H1 (cell line): ENCODE measurements around the gene SIX1. TPM values are rescaled to one million over a fixed set of nuclear protein-coding genes. Genes with fewer than 3 reads are reported as not detected.
A peak's percentile ranks its signal among the peaks of the same experiment; 100 is the strongest.

ENCODE experiments used
- CTCF ChIA-PET: fragments of 300-600 bp; sonication (Branson Sonifier 250); formaldehyde crosslinking; loops from one replicate; lab custom pipeline; 2021; ENCODE audit not compliant: partially characterized antibody; lab: Charles Lee
- POLR2A ChIA-PET: fragments of 300-600 bp; sonication (Branson Sonifier 250); formaldehyde crosslinking; loops from one replicate; lab custom pipeline; 2021; ENCODE audit warnings: inconsistent platforms; ENCODE audit not compliant: partially characterized antibody; lab: Charles Lee
- DNase-seq, 2 experiments: peaks; one replicate each; pipeline versions ENCODE4 v3.0.0 to v3.0.0-alpha.2; 2010 to 2022; ENCODE audit warnings: low spot score in 2 of 2, low read depth in 1 of 2, mixed read lengths in 1 of 2
- FAIRE-seq: peaks from 2 replicates; lab custom pipeline; 2011; peaks lifted over from hg19 to GRCh38; lab: Jason Lieb, UNC
- H2AFZ ChIP-seq: 2 replicates; pipeline ENCODE4 v1.8.1; 2012; ENCODE audit warnings: low read length, inconsistent platforms
- H2AK5ac ChIP-seq: 2 replicates; pipeline ENCODE4 v1.6.1; 2013; ENCODE audit warnings: low read depth, low read length
- H2BK120ac ChIP-seq: replicated peaks from 2 replicates; pipeline ENCODE3; 2013; ENCODE audit warnings: low read depth, low read length, inconsistent platforms
- H2BK12ac ChIP-seq: 2 replicates; pipeline ENCODE4 v1.6.1; 2013; ENCODE audit warnings: low read depth, low read length
- H2BK15ac ChIP-seq: 2 replicates; pipeline ENCODE4 v1.6.1; 2013; ENCODE audit warnings: low read length
- H2BK20ac ChIP-seq: 2 replicates; pipeline ENCODE4 v1.6.1; 2013; ENCODE audit warnings: low read length
- H2BK5ac ChIP-seq: 2 replicates; pipeline ENCODE4 v1.6.1; 2013; ENCODE audit warnings: low read depth, low read length
- H3K14ac ChIP-seq: 2 replicates; pipeline ENCODE4 v1.6.1; 2013; ENCODE audit warnings: inconsistent platforms; ENCODE audit not compliant: insufficient read length
- H3K18ac ChIP-seq: 2 replicates; pipeline ENCODE4 v1.6.1; 2013; ENCODE audit warnings: low read length; ENCODE audit errors: extremely low read depth
- H3K23ac ChIP-seq: 2 replicates; pipeline ENCODE4 v1.6.1; 2013; ENCODE audit warnings: inconsistent platforms; ENCODE audit not compliant: insufficient read length
- H3K23me2 ChIP-seq: 2 replicates; pipeline ENCODE4 v1.6.1; 2013; ENCODE audit warnings: low read depth, low read length
- H3K27ac ChIP-seq: 2 replicates; pipeline ENCODE4 v1.6.1; 2011; ENCODE audit warnings: low read depth, low read length, inconsistent platforms
- H3K27me3 ChIP-seq, 4 experiments: replicated peaks in 1 of 4; 1 replicate in 1 of 4; 2 replicates in 3 of 4; pipeline versions ENCODE4 v1.6.1 to v1.8.1; 2011 to 2013; ENCODE audit warnings: low read length in 3 of 4, mild to moderate bottlenecking in 3 of 4, inconsistent platforms in 2 of 4, mixed read lengths in 2 of 4, moderate library complexity in 1 of 4; ENCODE audit not compliant: control insufficient read depth in 3 of 4, insufficient read depth in 3 of 4; ENCODE audit errors: extremely low read depth in 1 of 4
- H3K36me3 ChIP-seq, 4 experiments: 2 replicates each; pipeline versions ENCODE4 v1.6.1 to v1.8.1; 2011 to 2013; ENCODE audit warnings: mild to moderate bottlenecking in 4 of 4, low read length in 3 of 4, moderate library complexity in 2 of 4, control low read depth in 1 of 4, inconsistent platforms in 1 of 4; ENCODE audit not compliant: insufficient read depth in 4 of 4, control insufficient read depth in 2 of 4
- H3K4ac ChIP-seq: replicated peaks from 2 replicates; pipeline ENCODE3; 2013; ENCODE audit warnings: low read length, low read depth, mixed read lengths, inconsistent platforms; ENCODE audit not compliant: insufficient read length
- H3K4me1 ChIP-seq, 4 experiments: replicated peaks in 1 of 4; 1 replicate in 1 of 4; 2 replicates in 3 of 4; pipeline versions ENCODE4 v1.6.1 to v1.8.1; 2011 to 2013; ENCODE audit warnings: low read length in 3 of 4, inconsistent platforms in 2 of 4, mixed read lengths in 1 of 4; ENCODE audit not compliant: insufficient read depth in 4 of 4, control insufficient read depth in 3 of 4
- H3K4me2 ChIP-seq, 2 experiments: 2 replicates each; pipeline versions ENCODE4 v1.6.1 to v1.8.1; 2011 to 2013; ENCODE audit warnings: low read depth in 2 of 2, low read length in 2 of 2, control low read depth in 1 of 2, inconsistent platforms in 1 of 2, mild to moderate bottlenecking in 1 of 2; ENCODE audit not compliant: insufficient read depth in 1 of 2
- H3K4me3 ChIP-seq, 4 experiments: fragments of 200-600, 300-600 bp in 1 of 4; sonication (generic), shearing (Covaris generic), sonication (Bioruptor Twin) in 1 of 4; 2 replicates each; pipeline versions ENCODE4 v1.5.1 to v1.8.1; 2011 to 2016; ENCODE audit warnings: low read length in 4 of 4, low read depth in 3 of 4, control low read depth in 2 of 4, inconsistent platforms in 2 of 4, mild to moderate bottlenecking in 2 of 4, mixed read lengths in 1 of 4, moderate library complexity in 1 of 4; ENCODE audit not compliant: insufficient read depth in 2 of 4; ENCODE audit errors: extremely low read depth in 1 of 4
- H3K56ac ChIP-seq: replicated peaks from 2 replicates; pipeline ENCODE3; 2013; ENCODE audit warnings: low read depth, mild to moderate bottlenecking, mixed read lengths, low read length, inconsistent platforms; ENCODE audit not compliant: insufficient read length
- H3K79me1 ChIP-seq: 2 replicates; pipeline ENCODE4 v1.6.1; 2013; ENCODE audit warnings: low read depth, low read length, control low read depth
- H3K79me2 ChIP-seq, 2 experiments: 2 replicates each; pipeline versions ENCODE4 v1.6.1 to v1.8.1; 2012 to 2013; ENCODE audit warnings: low read length in 2 of 2, mild to moderate bottlenecking in 2 of 2, inconsistent platforms in 1 of 2; ENCODE audit not compliant: insufficient read depth in 2 of 2, control insufficient read depth in 1 of 2
- H3K9ac ChIP-seq, 4 experiments: replicated peaks in 1 of 4; 1 replicate in 1 of 4; 2 replicates in 3 of 4; pipeline versions ENCODE4 v1.6.1 to v1.8.1; 2011 to 2013; ENCODE audit warnings: low read depth in 3 of 4, low read length in 3 of 4, control low read depth in 2 of 4, mild to moderate bottlenecking in 2 of 4, moderate library complexity in 2 of 4, inconsistent platforms in 1 of 4; ENCODE audit errors: extremely low read depth in 1 of 4
- H3K9me3 ChIP-seq, 2 experiments: 2 replicates each; pipeline versions ENCODE4 v1.6.1 to v1.8.1; 2012 to 2013; ENCODE audit warnings: mild to moderate bottlenecking in 2 of 2, moderate library complexity in 2 of 2, control low read depth in 1 of 2, inconsistent platforms in 1 of 2, low read depth in 1 of 2, low read length in 1 of 2, mixed read lengths in 1 of 2; ENCODE audit not compliant: insufficient read depth in 2 of 2
- H4K20me1 ChIP-seq, 2 experiments: replicated peaks in 1 of 2; 2 replicates each; pipeline versions ENCODE3 to v1.8.1; 2011 to 2013; ENCODE audit warnings: inconsistent platforms in 2 of 2, low read length in 2 of 2, mild to moderate bottlenecking in 1 of 2; ENCODE audit not compliant: insufficient read depth in 2 of 2, control insufficient read depth in 1 of 2
- H4K5ac ChIP-seq: 2 replicates; pipeline ENCODE4 v1.6.1; 2013; ENCODE audit warnings: low read length, low read depth, mixed read lengths, inconsistent platforms; ENCODE audit not compliant: insufficient read length
- H4K8ac ChIP-seq: 2 replicates; pipeline ENCODE4 v1.8.0; 2013; ENCODE audit warnings: mild to moderate bottlenecking, moderate library complexity, low read length, inconsistent platforms; ENCODE audit not compliant: insufficient read depth; ENCODE audit errors: extremely low read depth
- H4K91ac ChIP-seq: replicated peaks from 2 replicates; pipeline ENCODE3; 2013; ENCODE audit warnings: low read length, mixed read lengths, inconsistent platforms; ENCODE audit not compliant: insufficient read length
- CREB1 ChIP-seq: IDR thresholded peaks from 2 replicates; pipeline ENCODE4 v1.6.1; 2012; ENCODE audit warnings: inconsistent platforms
- CTCF ChIP-seq, 3 experiments: IDR thresholded peaks; 1 replicate in 2 of 3; 2 replicates in 1 of 3; pipeline versions ENCODE4 v1.5.1 to v1.6.1; 2011; ENCODE audit warnings: low read length in 3 of 3, mild to moderate bottlenecking in 3 of 3, inconsistent platforms in 2 of 3, low read depth in 1 of 3, moderate library complexity in 1 of 3; ENCODE audit not compliant: insufficient read depth in 1 of 3; ENCODE audit errors: control extremely low read depth in 1 of 3
- GABPA ChIP-seq: IDR thresholded peaks from 2 replicates; pipeline ENCODE4 v1.6.1; 2011; ENCODE audit warnings: mild to moderate bottlenecking, low read length, moderate library complexity, borderline replicate concordance; ENCODE audit not compliant: insufficient read depth
- JUN ChIP-seq: IDR thresholded peaks from 2 replicates; pipeline ENCODE4 v1.6.1; 2011; ENCODE audit warnings: low read depth, mild to moderate bottlenecking, improper control_type of control experiment, low read length
- KDM1A ChIP-seq: fragments of 200-600, 300-600 bp; sonication (generic); IDR thresholded peaks from 2 replicates; pipeline ENCODE4 v1.7.1; 2016; ENCODE audit warnings: mild to moderate bottlenecking, low read length, borderline replicate concordance
- POLR2A ChIP-seq, 2 experiments: IDR thresholded peaks; 1 replicate in 1 of 2; 2 replicates in 1 of 2; pipeline ENCODE4 v1.6.1; 2011; ENCODE audit warnings: low read depth in 2 of 2, low read length in 2 of 2, mild to moderate bottlenecking in 2 of 2; ENCODE audit errors: control extremely low read depth in 1 of 2
- SRF ChIP-seq: IDR thresholded peaks from 2 replicates; pipeline ENCODE4 v1.6.1; 2011; ENCODE audit warnings: mild to moderate bottlenecking, low read depth, low read length, moderate library complexity
- WGBS, 2 experiments: shearing (Covaris generic) in 1 of 2; methylation state at CpG; one replicate each; pipeline versions ENCODE4 v1.1.6 to v1.1.7; 2013 to 2015; ENCODE audit warnings: low lambda C conversion rate in 2 of 2, mixed read lengths in 2 of 2, inconsistent platforms in 1 of 2, low coverage in 1 of 2, missing lambda C conversion rate in 1 of 2; ENCODE audit not compliant: insufficient replicate concordance in 2 of 2, insufficient coverage in 1 of 2, insufficient read length in 1 of 2; ENCODE audit errors: extremely low coverage in 1 of 2, missing lambda C conversion rate in 1 of 2; 5-methylcytosine and 5-hydroxymethylcytosine counted together
- polyA plus RNA-seq, 7 experiments: library from polyadenylated mRNA; depleted of rRNA in 3 of 7; stranded (reverse) in 5 of 7; unstranded in 2 of 7; fragments of >200 nt in 5 of 7; fragments of 200-250 nt in 2 of 7; gene quantifications; 1 replicate in 5 of 7; 2 replicates in 1 of 7; 4 replicates in 1 of 7; pipeline versions ENCODE4 v1.2.1 to v1.2.3, GENCODE V29; 2011 to 2013; ENCODE audit warnings: missing spikeins in 2 of 7, mixed read lengths in 2 of 7
- total RNA-seq: library from RNA; stranded (reverse); fragmentation: NEBNext Ultra II Directional; extraction: Animal tissue kit (Norgen Biotek cat#: 25700); gene quantifications from 2 replicates; pipeline ENCODE4 v1.2.1, GENCODE V29; 2021

Gene SIX1
- total and polyA plus RNA-seq, 2 of the 8 experiments (the other 6 are each of a cell fraction or from before 2014, with no cell fraction given): 0.03 to 0.69 TPM

- H3K4me1 ChIP-seq: peaks cover 2 to 9% (median 6%) of the 10 kb centered on the region in 4 experiments; a peak in 5 of 7 replicates
- no peaks in the 10 kb centered on the region for H3K79me2 ChIP-seq
- no peak overlapping the region for H3K9ac ChIP-seq
- no peak overlapping the region for H3K18ac ChIP-seq
- no peak for FAIRE-seq
- no peaks in the 10 kb centered on the region for H3K79me1 ChIP-seq
- H3K4me2 ChIP-seq: peak overlapping the region in 1 of 2 experiments; percentile 65; a peak in 1 of 4 replicates
- 89% methylated on average over 3 of the region's 3 CpGs; no CpG with 5 or more reads in 1 of the 2 experiments for WGBS, 2 experiments
- no peaks in the 10 kb centered on the region for H4K20me1 ChIP-seq
- H4K5ac ChIP-seq: no peak overlapping the region
- H2AK5ac ChIP-seq: no peak overlapping the region
- no peak for DNase-seq
- POLR2A ChIA-PET: interaction anchor here (0.7 kb wide), 1 partner anchor 698 kb away, joined by 4 read pairs; no protein-coding TSS in a partner anchor
- H3K9me3 ChIP-seq: no peaks in the 10 kb centered on the region
- H4K8ac ChIP-seq: no peak overlapping the region
- no peaks in the 10 kb centered on the region for H3K23me2 ChIP-seq
- no peak overlapping the region for H2BK120ac ChIP-seq
- H2AFZ ChIP-seq: no peak overlapping the region
- no peaks in the 10 kb centered on the region for H3K36me3 ChIP-seq
- H2BK5ac ChIP-seq: no peak overlapping the region
- H2BK15ac ChIP-seq: no peak overlapping the region
- H3K4me3 ChIP-seq: no peak overlapping the region
- H2BK12ac ChIP-seq: no peak overlapping the region
- H3K27ac ChIP-seq: no peak overlapping the region
- H4K91ac ChIP-seq: no peak overlapping the region
- H3K23ac ChIP-seq: no peak overlapping the region
- no peak overlapping the region for H3K56ac ChIP-seq
- CTCF ChIA-PET: interaction anchor here (0.7 to 1.7 kb wide), 4 partner anchors 17 to 345 kb away, joined by 3 to 6 read pairs (median 3); no protein-coding TSS in a partner anchor
- H3K4ac ChIP-seq: no peak overlapping the region
- no peaks in the 10 kb centered on the region for H3K27me3 ChIP-seq
- no peak overlapping the region for H2BK20ac ChIP-seq
- H3K14ac ChIP-seq: no peak overlapping the region
- TF ChIP-seq GABPA: no peak
- no peak for TF ChIP-seq CTCF (IDR thresholded peaks at IDR 0.05; ENCODE audit: control extremely low read depth in 1 of 3, insufficient read depth in 1 of 3, low read depth in 1 of 3, low read length in 3 of 3)
- no peak for TF ChIP-seq JUN
- TF ChIP-seq CREB1: no peak
- no peak for TF ChIP-seq POLR2A (IDR thresholded peaks at IDR 0.05; ENCODE audit: control extremely low read depth in 1 of 2, low read depth in 2 of 2, low read length in 2 of 2)
- TF ChIP-seq SRF: no peak
- no peak for TF ChIP-seq KDM1A
Observed at GRCh38 chr14:60680511-60680910, 31.2 kb upstream of the SIX1 start.
